NCI-H345 treated with DMSO at 0.1 percent for 48 hours (cell line): ENCODE data around the gene CHAC1.
A peak's percentile ranks its signal among the peaks of the same experiment; 100 is the strongest.

Experiments used
- DNase-seq: peaks from one replicate; lab custom pipeline; 2025; ENCODE audit not compliant: unreplicated experiment; lab: John Stamatoyannopoulos, UW

Gene CHAC1

GRCh38 chr15:40923551-40923950, 29.7 kb upstream of the CHAC1 start:
- no peak for DNase-seq

GRCh38 chr15:40925495-40925862, 27.8 kb upstream of the CHAC1 start:
- peak; percentile 42 for DNase-seq

GRCh38 chr15:40925863-40926658, 27.2 kb upstream of the CHAC1 start:
- peak; percentile 42 for DNase-seq

GRCh38 chr15:40926659-40927494, 26.4 kb upstream of the CHAC1 start:
- no peak for DNase-seq

- DNase-seq, result peak; percentile 19
Observed at GRCh38 chr15:40927495-40927872, 25.8 kb upstream of the CHAC1 start.

- peak; percentile 82 for DNase-seq
Observed at GRCh38 chr15:40927873-40928806, 25.1 kb upstream of the CHAC1 start.

GRCh38 chr15:40928821-40929659, 24.2 kb upstream of the CHAC1 start, which contains the start of gene DLL4:
Gene DLL4, plus strand, starts transcription at chr15:40929340. Its CDS starts 329 bp downstream, at chr15:40929669.
- DNase-seq, result peak; percentile 73

GRCh38 chr15:40929660-40930429, 23.4 kb upstream of the CHAC1 start:
- DNase-seq, result no peak

- no peak for DNase-seq
Observed at GRCh38 chr15:40930430-40931299, 22.6 kb upstream of the CHAC1 start.

- DNase-seq, result no peak
Observed at GRCh38 chr15:40931300-40932142, 21.8 kb upstream of the CHAC1 start.

- DNase-seq, result no peak
Observed at GRCh38 chr15:40932156-40932555, 21.1 kb upstream of the CHAC1 start.

- no peak for DNase-seq
Observed at GRCh38 chr15:40932649-40933516, 20.4 kb upstream of the CHAC1 start.

GRCh38 chr15:40933517-40933902, 19.8 kb upstream of the CHAC1 start:
- DNase-seq, result no peak

- no peak for DNase-seq
Observed at GRCh38 chr15:40934457-40934856, 18.8 kb upstream of the CHAC1 start.

- no peak for DNase-seq
Observed at GRCh38 chr15:40936234-40936708, 17.0 kb upstream of the CHAC1 start.
